Stimulated activated CD4-positive, alpha-beta T cell treated with anti-CD3 and anti-CD28 coated beads, TNF-alpha, amount 100 ng/mL, for 1 hour (primary cell): Measurements from ENCODE around the gene SLC2A5.
A peak's percentile ranks its signal among the peaks of the same experiment; 100 is the strongest.
"Not testable (repeated sequence)": the region's sequence is repeated elsewhere in the genome, so short reads cannot be mapped to it uniquely, and the experiment has no call there.

Experiments used
- DNase-seq, 3 donors: peaks; one replicate each; pipeline ENCODE4 v3.0.0-alpha.2; 2020; ENCODE audit warnings: low read depth in 3 of 3, low spot score in 1 of 3

Gene SLC2A5

DNA sequence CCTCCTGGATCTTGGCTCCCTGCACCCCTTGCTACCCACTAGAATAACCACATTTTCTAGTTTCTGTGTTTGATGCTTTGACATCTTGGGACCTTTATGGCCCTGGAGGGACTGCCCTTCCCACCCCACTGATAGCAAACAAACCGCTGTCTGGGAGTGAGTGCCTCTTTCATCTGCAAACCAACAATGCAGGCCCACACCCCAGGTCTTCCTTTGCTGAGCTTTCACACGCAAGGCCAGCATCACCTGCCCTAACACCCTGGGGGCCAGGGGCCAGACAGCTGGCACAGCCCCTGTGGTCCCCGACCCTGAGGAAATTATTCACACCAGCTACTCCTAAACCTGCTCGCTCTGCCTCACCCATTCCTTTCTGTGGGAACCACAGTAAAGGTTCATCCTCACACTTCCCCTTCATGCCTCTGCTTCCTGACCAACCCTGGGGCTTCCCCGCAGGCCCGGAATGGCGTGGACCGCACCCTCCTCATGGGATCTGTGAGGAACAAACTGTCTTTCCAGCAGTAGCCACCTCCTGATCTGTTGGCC lies 58.6 kb downstream of the SLC2A5 start:
- no peak for DNase-seq

DNA sequence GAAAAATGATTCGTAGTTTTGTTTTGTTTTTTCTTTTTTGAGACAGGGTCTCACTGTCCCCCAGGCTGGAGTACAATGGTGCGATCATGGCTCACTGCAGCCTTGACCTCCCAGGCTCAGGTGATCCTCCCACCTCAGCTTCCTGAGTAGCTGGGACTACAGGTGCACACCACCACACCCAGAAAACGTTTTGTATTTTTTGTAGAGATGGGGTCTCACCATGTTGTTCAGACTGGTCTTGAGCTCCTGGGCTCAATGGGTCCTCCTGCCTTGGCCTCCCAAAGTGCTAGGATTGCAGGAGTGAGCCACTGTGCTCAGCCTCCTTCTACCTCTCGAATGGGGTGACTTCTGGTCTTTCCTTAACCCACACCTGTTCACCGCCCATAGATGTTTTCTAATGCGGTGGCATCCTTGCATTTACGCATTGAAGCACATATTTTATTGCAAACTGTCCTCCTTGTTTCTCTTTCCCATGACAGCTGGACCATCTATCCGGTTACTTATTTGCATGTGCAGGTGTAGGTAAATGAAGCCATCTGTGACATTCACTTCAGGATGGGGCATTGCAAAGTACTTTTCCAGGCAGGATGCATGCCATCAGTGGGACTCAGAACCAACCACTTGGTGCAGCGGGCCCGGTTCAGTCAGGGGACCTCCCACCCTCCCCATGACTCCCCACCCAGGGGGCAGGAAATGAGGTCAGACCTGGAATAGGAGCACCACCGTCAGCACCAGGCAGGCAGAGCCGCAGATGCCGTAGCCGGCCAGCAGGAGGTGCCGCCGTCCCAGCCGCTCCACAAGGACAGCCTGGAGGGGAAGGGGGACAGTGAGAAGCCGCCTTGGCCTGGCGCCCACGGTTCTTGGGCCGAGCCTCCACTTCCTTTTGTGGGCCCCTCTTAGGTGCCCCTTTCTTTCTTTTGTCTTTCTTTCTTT lies 59.7 kb downstream of the SLC2A5 start:
- no peak for DNase-seq

DNA sequence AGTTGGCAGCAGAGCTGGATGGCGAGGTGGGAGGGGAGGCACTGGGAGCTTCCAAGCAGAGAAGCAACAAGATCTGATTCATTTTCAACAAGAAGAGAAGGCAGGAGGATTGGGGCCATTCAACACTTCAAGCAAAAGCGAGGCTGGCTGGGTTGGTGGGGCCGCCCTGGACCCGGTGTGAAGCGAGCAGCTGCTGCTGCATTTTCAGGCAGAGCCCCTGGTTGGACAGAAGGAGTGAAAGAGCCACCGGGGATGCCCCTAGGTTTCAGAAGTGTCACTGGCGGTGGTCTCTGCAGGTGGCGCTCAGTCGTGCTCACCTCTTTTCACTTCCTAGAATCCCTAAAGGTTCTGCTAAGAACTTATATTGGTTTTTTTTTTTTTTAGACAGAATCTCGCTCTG lies 61.2 kb downstream of the SLC2A5 start:
- DNase-seq: no peak

DNA sequence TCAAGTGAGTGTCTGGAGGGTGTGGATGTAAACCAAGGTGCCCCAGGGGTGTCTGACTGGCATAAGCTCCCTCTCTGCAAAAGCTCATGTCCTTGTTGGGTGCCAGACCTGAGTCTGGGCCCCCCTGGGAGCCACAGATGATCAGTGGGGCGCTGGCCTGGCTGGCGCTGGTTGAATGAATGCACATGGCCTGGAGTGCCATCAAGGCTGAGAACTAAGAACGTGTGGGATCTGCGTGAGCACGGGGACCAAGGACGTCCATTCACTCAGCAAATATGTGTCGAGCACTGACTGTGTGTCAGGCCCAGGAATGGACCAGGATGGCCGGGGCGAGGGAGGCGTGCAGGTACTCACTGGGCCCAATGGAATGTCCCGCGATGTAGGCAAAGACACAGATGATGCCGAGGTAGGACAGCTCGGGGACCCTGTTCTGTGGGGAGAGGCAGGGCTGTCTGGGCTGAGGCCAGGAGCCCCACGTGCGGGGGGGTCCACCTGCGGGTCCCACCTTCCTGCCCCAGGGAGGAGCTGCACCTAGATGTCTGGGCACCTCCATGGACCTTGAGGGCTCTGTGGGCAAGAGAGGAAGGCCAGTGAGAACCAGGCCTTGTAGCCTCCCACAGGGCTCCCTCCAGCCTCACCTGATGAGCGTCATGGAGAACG lies 62.3 kb downstream of the SLC2A5 start:
- DNase-seq: no peak

DNA sequence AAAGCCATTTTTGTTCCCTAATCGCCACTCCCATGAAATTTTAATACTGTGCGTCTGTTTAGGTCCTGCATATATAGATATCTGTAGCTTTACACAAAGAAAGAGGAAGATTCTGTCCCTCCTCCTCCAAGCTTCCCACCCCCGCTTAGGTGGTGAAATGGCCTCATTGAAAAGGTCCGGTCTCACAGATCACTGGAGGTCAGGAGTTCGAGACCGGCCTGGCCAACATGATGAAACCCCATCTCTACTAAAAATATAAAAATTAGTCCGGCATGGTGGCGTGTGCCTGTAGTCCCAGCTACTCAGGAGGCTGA lies 64.1 kb downstream of the SLC2A5 start:
- DNase-seq: no peak

DNA sequence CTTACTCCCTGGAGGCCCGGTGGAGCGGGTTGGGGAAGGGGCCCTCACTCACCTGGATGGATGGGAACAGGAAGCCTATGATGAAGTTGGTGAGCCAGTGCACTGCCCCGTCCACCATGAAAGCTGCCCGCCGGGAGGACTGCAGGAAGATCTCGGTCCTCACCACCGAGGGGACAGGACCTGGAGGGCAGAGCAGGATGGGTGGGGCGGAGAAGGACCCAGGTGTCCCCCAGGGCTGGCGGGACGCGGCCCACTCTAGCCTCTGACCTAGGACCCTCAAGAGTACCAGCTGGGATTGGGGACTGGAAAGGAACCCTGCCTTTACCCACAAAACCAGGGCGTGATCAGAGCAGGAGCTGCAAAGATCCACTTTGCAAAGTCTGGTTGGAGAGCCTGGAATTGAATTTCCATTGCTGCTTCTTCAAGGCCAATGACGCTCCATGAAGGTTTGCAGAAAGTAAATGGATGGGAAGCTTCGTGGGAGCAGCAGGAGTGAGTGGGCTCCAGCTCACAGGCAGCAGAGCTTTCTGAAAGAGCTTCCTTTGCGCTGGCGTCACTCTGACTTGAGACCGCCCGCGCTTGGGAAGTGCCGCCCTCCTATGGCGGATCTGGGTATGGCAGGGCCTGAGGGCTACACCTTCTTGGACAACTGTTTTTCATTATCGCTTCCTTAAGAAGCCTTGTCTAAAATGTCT lies 64.6 kb downstream of the SLC2A5 start:
- DNase-seq: peak; percentile 44 to 84 (median 55)

DNA sequence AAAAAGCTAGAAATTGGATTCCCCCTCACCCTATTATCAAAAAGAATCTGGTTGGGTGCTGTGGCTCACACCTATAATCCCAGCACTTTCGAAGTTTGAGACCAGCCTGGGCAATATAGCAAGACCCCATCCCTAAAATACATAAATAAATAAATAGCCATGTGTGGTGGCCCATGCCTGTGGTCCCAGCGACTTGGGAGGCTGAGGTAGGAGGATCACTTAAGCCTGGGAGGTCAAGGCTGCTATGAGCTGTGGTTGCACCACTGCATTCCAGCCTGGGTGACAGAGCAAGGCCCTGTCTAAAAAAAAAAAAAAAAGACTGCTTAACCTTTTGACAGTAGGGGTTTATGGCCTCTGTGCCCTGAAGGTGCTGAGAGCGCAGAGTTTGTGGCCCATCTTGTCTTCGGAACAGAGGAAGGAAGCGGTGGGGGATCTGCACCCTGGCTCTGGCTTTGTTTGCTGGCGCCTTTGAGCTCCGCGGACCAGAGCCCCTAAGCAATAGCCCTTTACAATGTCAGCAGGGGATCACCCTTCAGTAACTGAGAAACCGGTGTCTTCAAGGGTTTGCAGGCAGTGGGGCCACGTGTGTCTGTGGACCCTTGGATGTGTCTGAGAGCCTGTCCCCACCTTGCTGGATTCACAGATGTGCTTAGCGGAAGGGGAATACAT lies 65.3 kb downstream of the SLC2A5 start:
- no peak for DNase-seq

DNA sequence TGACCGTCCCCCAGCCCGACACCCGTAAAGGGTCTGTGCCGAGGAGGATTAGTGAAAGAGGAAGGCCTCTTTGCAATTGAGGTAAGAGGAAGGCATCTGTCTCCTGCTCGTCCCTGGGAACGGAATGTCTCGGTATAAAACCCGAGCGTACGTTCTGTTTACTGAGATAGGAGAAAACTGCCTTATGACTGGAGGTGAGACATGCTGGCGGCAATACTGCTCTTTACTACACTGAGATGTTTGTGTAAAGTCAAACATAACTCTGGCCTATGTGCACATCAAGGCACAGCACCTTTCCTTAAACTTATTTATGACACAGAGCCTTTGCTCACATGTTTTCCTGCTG lies 67.2 kb downstream of the SLC2A5 start:
- DNase-seq: not testable (repeated sequence)

DNA sequence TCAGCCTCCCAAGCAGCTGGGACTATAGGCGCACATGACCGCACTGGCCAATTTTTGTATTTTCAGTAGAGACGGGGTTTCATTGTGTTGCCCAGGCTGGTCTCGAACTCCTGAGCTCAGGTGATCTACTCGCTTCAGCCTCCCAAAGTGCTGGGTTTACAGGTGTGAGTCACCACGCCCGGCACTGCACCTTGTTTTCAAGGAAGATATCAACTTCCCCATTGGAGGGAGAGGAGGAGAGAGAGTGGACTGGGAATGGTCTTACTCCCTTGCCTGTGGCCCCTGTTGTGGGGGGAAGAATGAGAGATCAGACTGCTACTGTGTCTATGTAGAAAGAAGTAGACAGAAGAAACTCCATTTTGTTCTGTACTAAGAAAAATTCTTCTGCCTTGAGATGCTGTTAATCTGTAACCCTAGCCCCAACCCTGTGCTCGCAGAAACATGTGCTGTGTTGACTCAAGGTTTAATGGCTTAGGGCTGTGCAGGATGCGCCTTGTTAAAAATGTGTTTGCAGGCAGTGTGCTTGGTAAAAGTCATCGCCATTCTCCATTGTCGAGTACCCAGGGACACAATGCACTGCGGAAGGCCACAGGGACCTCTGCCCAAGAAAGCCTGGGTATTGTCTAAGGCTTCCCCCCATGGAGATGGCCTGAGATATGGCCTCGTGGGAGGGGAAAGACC lies 67.8 kb downstream of the SLC2A5 start:
- DNase-seq: not testable (repeated sequence)

DNA sequence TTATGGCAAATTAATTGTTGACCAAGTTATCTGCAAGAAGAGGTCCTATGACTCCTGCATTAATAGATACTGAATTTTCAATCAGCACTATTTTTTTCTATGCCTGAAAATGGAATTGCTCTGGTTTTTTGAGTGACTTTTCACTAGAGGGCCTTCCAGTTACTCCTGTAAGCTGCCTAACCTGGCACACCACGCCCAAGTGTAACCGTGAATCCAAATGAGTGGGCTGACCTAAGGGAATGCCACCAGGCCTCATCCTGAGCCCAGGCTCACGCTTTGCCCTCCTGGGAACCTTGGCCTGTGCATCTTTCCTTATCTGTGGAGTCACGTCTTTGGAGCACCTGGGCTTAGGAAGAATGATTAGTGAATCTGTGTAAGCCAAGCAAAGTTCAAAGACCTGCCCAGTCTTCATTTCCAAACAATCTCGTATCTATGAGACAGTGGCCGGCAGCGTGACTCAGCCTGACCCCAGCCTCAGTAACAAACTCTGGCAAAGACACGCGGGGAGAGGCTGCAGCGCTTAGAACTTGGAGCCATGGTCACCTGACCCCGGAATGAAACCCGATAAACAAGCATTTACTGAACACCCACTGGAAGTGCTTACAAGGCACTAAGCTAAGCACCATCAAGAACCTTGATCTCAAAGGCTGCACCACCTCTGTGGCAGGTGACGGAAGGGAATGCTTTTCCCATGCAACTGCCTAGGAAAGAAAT lies 75.3 kb downstream of the SLC2A5 start:
- DNase-seq: not testable (repeated sequence)

DNA sequence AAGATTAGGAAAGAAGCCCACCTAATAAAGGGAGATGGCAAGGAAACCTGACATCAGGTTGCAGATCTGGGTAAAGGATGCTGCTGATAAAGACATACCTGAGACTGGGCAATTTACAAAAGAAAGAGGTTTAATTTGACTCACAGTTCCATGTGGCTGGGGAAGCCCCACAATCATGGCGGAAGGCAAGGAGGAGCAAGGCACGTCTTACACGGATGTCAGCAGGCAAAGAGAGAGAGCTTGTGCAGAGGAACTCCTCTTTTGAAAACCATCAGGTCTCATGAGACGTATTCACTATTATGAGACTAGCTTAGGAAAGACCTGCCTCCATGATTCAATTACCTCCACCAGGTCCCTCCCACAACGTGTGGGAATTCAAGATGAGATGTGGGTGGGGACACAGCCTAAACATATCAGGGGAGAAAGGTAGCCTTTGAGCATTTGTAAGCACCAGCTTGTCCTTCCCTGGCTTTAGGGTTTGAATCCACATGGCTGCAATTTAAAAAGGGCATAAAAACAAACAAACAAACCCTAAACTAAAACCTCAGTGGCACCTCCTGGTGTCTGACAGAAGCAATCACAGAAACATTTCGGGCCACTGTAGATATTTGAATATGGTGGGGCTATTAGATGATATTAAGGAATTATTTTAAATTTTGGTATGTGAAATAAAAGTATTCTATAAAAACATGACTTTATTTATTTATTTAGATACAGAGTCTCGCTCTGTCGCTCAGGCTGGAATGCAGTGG lies 76.3 kb downstream of the SLC2A5 start:
- no peak for DNase-seq

DNA sequence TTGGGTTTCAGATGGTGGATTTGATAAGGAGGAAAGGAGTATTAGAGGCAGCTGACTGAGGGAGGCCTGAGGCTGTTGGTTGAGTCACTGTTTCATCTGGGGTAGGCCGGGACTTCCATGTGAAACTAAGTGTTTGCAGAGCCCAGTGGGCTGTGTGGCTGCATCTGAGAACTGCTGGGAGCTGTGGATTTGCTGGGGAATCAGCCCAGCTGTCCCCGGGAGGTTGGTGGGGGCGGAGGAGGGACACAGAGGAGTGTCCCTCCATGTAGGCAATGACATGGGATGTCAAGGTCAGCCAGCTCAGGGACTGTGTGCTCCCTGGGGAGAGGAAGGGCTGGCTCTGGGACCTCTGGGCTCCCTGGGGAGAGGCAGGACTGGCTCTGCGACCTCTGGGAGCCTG lies 79.6 kb downstream of the SLC2A5 start:
- no peak for DNase-seq

DNA sequence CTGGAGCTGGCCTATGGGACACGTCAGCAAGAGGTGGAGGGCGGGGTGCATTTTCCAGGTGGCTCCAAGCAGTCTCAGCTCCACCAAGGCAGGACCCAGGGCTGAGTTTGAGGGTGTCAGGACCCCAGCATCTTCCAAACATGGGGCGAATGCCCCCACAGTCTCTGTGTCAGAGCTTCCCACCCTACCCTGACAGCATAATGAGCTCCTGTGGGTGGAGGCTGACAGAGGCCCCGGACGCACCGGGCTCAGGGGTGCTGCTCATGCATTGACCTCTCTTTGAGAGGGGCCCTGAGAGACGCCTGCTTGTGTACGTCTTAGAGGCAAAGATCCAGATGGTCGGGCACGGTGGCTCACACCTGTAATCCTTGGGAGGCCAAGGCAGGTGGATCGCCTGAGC lies 80.4 kb downstream of the SLC2A5 start:
- DNase-seq: no peak

DNA sequence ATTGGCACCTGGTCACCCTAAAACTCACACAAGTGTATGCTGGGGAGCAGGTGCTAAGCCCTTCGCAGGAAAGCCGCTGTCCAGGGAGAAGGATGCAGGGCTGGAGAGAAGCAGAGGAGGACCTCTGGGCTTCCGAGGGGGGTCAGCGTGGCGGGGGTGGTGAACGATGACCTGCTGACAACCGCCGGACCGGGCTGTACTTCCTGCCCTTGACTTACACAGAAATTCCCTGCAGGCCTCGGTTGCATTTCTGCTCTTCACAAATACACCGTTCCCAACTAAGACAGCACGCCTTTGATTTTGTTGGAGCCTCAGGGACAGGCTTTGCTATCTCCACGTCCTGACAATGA lies 80.8 kb downstream of the SLC2A5 start:
- DNase-seq: no peak

DNA sequence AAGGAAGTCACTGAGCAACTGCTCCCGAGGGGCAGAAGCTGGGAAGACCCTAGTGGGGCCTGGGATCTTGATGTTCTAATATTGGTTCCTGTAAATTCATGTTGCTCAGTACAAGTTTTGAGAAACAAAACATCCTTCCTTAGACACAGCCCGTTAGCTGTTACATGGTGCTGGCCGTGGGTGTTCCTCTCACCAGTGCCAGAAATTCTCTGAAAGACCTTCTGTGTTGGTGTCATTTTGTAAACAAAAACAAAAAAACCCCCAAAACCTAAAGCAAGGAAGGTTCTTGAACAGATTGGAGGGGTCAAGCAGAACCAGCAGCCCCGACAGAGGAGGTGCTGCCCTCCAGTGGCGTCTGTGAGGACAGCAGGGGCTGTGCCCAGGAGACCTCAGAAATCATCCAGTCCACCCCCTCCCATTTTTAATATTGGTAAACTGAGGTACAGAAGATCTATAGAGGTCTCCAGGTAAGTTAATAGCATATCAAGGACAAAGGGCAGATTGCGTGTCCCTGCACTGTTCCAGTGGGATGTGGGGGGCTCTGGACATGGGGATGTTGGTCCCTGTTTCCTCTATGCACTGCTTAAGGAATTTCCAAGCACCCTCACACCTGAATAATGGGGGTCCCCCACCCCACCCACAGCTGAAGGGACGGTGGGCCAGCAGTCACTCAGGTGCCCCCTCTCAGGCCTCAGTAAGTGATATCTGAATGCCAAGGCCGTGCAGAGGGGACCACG lies 81.4 kb downstream of the SLC2A5 start:
- peak; percentile 18 to 65 (median 44) for DNase-seq

DNA sequence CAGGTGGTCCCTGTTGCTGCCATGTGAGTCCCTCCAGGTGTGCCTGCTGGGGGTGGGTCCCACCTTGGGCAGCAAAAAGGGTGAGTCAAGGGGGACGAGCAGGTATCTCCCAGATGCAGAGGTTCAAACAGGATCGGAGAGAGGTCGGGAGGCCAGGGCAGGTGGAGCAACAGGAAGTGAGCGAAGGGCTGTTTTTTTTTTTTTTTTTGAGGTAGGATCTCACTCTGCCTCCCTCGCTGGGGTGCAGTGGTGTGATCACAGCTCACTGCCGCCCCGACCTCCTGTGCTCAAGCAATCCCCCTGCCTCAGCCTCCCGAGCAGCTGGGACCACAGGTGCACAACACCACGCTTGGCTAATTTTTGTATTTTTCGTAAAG lies 82.6 kb downstream of the SLC2A5 start:
- DNase-seq: no peak

DNA sequence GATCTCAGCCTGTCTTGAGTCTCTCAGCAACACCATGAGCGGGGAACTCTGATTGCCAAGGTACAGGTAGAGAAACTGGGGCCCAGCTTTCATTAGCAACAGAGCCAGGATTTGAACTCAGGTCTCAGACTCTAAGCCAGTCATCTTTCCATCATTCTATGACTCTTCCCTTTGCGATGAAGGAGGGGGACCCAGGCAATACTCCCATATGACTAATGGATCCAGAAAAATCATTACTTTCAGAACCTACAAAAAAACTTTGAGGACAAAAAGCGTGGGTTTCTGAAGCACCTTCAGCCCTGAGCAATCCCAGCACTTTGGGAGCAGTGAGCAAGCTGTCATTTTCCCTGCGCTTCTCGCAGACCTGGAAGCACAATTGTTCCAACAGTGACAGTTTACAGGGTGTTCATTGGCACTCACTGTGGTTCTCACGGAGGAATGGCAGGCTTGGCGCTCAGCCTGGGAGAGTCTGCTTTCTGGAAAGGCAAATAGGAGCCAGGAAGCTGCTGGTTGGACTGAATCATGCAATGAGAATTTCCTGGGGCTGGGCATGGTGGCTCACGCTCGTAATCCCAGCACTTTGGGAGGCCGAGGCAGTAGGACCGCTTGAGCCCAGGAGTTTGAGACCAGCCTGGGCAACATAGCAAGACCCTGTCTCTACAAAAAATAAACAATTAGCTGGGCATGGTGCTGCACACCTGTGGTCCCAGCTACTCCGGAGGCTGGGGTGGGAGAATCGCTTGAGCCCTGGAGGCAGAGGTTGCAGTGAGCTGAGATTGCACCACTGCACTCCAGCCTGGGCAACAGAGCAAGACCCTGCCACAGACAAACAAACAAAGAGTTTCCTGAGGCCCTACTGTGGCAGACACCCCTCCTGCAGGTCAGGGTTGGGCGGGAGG lies 83.3 kb downstream of the SLC2A5 start:
- DNase-seq: no peak
